Activated T-cell treated with anti-CD3 and anti-CD28 coated beads, Interleukin-2, amount 50 U/mL, for 48 hours (primary cell): ENCODE results near the gene RCSD1.
"Not testable (repeated sequence)": the region's sequence is repeated elsewhere in the genome, so short reads cannot be mapped to it uniquely, and the experiment has no call there.

Source experiments
- DNase-seq, 2 experiments: peaks; one replicate each; pipeline ENCODE4 v3.0.0-alpha.2; 2020

RCSD1 gene

DNA sequence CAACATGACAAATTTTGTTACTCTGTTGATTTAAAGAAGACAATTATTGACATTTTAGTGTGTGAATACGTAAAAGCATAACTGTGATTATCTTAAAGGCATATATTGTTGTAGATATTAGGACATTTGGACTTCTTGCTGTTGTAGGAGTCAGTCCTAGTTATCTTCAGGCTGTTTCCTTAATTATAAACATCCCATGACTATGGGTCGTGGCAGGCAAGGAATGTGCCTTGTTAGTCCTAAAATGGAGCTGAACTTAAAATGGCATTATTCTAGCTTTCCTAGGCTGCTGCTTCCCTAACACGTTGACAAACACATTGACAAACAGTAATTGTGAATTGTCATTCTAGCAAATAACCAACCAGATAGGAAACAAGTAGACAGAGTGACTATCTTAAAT is 87.3 kb downstream of the RCSD1 start:
- DNase-seq = no peak

GRCh38 chr1:167718914-167719691 is 89.1 kb downstream of the RCSD1 start:
- DNase-seq = no peak

DNA sequence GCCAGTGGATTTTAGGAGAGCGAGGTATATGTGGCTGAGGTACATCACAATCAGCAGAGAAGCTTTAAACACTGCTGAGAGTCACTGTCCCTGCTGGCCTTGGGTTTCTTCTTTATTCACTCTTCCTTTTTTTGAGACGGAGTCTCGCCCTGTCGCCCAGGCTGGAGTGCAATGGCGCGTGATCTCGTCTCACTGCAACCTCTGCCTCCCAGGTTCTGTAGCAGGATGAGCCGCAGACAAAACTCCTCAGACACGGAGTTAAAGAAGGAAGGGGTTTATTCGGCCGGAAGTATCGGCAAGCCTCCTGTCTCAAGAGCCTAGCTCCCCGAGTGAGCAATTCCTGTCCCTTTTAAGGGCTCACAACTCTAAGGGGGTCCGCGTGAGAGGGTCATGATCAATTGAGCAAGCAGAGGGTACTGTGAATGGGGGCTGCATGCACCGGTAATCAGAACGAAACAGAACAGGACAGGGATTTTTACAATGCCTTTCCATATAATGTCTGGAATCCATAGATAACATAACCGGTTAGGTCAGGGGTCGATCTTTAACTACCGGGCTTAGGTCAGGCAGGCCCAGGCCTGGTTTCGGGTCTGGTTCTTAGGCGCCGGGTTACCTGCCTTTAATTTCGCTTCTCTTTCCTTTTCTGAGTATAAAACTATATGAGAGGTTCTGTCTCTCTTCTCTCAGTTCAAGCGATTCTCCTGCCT is 89.8 kb downstream of the RCSD1 start:
- DNase-seq = peak in 1 of 2 experiments; percentile 23

- DNase-seq = no peak
These were observed 91.1 kb downstream of the RCSD1 start for GRCh38 chr1:167720965-167721616.

DNA sequence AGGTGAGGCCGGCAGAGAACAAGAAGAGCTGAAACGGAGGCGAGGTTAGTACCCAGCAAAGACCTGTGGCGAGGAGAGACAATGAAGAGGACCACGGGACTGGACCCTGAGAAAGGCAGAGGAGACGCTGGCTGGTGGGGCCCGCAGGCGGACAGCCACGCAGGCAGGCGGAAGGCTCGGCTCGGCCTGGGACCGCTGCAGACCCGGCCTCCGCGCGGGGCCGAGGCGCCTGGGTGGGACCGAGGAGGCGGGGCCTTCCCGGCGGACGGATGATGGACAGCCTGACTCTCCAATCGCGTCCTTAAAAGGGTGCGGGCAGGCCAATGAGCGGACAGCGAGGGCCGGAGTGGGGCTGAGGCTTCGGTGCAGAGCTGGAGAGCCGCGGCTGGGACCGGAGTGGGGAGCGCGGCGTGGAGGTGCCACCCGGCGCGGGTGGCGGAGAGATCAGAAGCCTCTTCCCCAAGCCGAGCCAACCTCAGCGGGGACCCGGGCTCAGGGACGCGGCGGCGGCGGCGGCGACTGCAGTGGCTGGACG is 91.7 kb downstream of the RCSD1 start, which contains the start of gene MPZL1:
MPZL1 (plus strand) TSS at position 366 of the 535 bp plus-strand sequence. CDS start 170 bp downstream, outside the sequence.
- peak; percentile 97 for DNase-seq

- peak; percentile 51 to 65 for DNase-seq
These were observed 92.3 kb downstream of the RCSD1 start for GRCh38 chr1:167722152-167722869.

- DNase-seq = no peak
These were observed 92.8 kb downstream of the RCSD1 start for GRCh38 chr1:167722870-167723251.

DNA sequence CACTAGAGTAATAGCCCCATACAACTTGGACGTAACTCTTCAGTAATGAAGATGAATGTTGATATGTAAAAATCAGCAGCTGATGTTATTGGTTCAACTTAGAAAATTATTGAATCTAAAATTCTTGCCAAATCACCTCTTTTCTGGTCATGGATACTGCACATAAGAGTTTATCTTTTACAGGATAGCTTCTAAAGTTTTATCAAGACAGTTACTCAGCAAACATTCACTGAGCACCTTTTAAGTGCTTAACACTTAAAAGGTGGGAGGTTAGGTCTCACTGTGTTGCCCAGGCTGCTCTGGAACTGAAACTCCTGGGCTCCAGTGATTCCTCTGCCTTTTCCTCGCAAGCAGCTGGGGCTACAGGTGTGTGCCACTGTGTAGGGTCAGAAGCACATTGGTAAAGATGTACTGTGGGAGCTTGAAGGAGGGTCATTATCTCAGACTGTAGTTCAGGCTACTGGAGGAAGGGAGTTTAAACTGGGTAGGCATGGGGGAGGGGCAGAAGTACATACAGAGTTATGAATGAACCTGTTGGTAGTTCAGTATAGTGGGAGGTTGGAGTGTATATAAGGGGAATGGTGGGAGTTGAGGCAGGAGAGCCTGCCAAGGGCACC is 93.8 kb downstream of the RCSD1 start:
- no peak for DNase-seq

- no peak for DNase-seq
These were observed 96.0 kb downstream of the RCSD1 start for GRCh38 chr1:167726008-167726407.

GRCh38 chr1:167728818-167729410 is 98.9 kb downstream of the RCSD1 start:
- DNase-seq = no peak

- DNase-seq = no peak
These were observed 104.2 kb downstream of the RCSD1 start for GRCh38 chr1:167734227-167734626.

DNA sequence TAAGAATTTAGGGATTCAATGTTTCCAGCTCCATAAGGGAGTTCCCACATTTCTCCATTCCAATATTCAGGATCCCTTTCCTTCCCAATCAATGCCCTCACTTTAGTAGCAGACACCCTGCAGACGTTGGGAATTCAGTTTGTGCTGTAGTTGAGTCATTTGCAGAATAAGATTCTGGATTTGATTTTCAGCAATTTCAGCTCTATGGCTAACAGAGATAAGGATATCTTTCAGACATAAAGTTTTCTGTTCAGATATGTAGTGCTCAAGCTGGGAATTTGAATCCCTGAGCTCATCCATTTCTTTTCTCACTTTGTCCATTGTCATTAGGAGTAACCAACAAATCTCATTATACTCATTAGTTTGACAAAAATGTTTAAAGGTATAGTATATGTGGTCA is 104.8 kb downstream of the RCSD1 start:
- no peak for DNase-seq

DNA sequence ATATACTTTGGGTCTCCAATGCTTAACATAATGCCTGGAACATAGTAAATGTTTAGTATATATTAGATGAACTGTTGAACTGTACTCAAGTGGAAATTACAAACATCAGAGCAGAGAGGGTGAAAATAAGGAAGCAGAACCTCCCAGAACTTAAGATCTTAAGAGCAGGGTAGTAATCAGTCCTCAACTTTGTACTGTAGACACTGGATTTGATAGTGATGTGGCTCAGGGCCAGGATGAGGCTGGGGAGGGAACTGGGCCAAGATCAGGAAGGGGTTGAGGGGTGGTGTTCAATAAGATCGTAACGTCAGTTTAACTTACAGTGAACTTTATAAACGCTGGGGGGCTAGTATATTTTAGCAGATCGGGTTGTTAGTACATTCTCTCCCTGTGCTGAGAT is 107.1 kb downstream of the RCSD1 start:
- no peak for DNase-seq

DNA sequence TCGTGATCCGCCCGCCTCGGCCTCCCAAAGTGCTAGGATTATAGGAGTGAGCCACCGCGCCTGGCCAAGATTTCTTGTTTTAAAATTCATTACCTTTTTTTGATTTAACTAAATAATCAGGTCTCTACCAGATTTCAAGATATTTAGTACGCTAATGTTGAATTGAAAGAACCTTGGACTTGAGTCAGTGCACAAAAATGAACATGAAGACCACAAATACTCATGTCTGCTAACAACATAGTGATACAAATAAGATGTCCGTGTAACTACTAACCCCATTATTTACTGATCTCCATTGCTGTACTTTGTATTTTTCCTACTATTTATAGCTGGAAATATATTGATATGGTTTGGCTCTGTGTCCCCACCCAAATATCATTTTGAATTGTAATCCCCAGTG is 108.1 kb downstream of the RCSD1 start:
- DNase-seq = no peak

GRCh38 chr1:167739752-167740151 is 109.7 kb downstream of the RCSD1 start:
- DNase-seq = no peak

- not testable (repeated sequence) for DNase-seq
These were observed 111.1 kb downstream of the RCSD1 start for GRCh38 chr1:167741103-167741502.

- DNase-seq = not testable (repeated sequence)
These were observed 112.5 kb downstream of the RCSD1 start for GRCh38 chr1:167742392-167743057.

DNA sequence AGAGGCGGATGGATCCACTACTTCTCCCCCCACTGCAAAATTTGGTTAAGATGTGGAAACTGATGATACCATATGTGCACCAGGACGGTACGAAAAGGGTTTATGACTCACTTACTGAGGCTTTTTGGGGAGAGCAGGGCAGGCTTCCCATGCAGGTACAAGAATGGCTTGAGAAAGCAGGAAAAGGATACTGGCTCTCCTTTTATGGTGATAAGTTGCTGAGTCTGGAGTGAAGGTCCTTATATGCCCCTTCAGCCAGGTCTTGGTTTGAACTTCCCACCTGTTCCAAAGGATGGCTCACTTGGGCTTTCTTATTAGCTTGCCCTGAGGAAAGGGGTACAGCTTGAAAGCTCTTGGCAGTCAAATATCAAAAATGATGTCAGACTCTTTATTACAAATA is 114.9 kb downstream of the RCSD1 start:
- no peak for DNase-seq

GRCh38 chr1:167746013-167746672 is 116.1 kb downstream of the RCSD1 start:
- DNase-seq = no peak

GRCh38 chr1:167746988-167747655 is 117.1 kb downstream of the RCSD1 start:
- no peak for DNase-seq
